ENCODE results near the gene USP35.
A peak's percentile ranks its signal among the peaks of the same experiment; 100 is the strongest.

USP35 gene

DNA sequence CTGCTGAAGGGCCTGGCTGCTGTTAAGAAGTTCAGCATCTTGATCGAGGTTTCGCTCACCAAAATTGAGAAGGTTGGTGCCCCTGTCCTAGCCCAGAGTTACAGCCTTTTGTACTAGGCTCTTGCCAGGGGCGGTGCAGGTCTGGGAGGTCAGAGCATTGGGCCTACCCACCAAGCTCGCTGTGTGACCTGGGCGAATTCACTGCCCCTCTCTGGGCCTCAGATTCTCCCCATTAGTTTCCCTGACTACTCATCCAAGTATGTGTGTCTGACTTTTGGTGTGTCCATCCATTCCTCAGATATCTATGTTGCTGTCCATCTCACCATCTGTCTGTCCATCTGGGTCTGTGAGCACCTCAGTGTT lies 10.9 kb downstream of the USP35 start:
- no peak for DNase-seq (ENCODE audit: low spot score)

DNA sequence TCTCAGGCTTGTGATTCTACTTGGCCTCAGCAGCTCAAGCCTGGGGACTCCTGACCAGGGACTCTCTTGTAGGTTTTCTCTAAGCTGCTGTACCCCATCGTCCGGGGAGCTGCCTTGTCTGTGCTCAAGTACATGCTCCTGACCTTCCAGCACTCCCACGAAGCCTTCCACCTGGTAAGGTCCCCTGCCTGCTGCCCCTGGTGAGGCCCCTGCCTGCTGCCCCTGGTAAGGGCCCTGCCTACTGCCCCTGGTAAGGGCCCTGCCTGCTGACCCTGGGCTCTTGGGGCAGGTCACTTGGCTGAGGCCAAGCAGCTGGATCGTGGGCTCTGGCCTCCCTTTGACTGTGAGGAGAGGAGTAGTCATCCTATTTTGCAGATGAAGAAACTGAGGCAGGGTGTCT lies 11.3 kb downstream of the USP35 start:
- DNase-seq (ENCODE audit: low spot score) = no peak

DNA sequence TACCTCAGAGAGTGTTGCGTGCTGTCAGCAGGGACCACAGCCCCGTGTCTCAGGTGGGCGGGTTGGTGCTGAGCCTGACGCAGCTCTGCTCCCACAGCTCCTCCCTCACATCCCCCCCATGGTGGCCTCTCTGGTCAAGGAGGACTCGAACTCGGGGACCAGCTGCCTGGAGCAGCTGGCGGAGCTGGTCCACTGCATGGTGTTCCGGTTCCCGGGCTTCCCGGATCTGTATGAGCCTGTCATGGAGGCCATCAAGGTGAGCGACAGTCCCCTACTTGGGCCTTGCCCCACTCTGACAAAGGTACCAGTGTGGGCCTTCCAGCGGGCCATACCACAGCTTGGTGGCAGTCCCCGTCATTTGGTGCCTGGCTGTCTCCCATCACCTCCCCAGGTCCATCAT lies 11.8 kb downstream of the USP35 start:
- DNase-seq (ENCODE audit: low spot score) = no peak

DNA sequence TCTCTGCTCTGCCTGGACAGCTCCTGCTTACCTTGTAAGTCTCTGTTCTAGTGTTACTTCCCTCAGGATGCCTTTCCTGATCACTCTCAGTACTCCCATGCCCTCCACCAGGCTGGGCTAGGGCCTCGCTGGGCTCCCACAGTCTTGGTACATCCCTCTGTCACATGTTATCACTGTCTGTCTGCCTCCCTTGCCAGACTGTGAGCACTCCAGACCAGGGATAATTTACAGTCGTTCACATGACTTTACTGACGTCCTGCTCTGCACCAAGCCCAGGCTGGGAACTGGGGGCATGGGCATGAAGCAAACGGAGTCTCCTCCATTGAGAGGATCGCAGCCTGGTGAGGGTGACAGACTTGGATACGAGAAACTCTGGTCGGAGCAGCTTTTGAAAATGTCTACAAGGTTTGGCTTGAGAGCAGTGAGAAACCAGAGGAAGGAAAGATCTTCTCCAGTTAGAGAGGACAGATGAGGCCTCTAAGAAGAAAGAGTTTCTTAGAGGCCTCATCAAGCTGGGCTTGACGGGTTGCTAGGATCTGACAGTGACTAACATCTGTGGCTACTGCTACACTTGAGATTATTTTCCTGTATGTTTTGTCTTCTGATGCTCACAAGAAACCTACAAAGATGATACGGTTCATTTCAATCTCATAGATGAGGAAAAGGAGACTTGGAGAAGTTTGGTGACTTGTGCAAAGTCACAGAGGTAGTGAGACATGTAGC lies 12.5 kb downstream of the USP35 start:
- no peak for DNase-seq (ENCODE audit: low spot score)

DNA sequence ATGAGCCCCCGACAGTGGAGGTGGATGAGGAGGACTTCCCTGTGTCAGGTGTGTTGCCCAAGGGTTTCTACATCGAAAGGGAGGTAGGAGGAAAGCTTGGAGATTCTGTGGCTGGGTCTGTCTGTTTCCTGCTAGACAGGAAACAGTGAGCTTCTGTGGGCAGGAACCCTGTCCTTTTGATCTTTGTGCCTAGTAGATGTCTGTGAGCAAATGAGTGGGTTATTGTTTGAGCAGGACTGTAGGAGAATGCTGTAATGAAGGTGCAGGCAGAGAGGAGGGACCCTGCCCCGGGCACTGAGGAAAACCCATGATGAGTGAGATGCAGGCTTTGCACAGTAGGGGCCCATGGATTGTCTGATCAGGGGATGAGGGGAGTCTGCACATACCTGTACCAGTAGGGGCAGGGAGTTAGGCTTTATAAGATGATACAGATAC lies 14.0 kb downstream of the USP35 start:
- peak; percentile 46 for DNase-seq (ENCODE audit: low spot score)

DNA sequence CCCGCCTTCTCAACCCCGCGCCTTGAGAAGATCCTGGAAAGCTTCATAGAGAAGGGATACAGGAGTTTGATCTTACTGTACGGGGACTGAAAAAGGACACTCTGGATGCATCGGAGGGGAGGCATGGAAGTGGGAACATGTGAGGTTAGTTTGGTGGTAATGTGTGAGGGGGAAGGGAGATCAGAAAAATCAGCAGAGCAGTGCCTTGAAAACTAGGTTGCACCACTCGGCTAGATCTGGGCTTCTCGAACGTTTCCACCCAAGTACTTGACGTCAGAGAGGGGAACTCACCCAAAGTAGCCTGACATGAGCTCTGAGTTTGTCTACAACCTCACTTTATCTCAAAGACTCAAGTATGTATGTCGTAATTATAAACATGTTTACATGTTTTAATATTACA lies 14.5 kb downstream of the USP35 start:
- DNase-seq (ENCODE audit: low spot score) = no peak

DNA sequence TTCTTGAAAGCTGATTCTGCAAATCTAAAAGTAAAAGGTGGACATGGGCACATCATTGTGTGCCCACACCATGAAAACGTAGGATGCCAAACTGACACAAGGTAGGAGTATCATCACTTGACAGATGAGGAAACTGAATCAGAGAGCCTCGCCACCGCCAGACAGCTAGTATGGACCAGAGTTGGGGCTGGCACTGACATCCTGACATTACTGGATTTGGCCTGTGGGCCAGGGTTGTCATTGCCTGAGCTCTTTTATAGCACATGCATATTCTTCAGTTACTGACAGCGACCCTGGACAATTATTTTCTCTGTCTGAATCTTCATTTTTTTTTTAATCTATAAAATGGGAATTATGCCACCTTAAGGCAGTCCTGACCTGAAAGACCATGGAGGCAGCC lies 16.5 kb downstream of the USP35 start:
- no peak for DNase-seq (ENCODE audit: low spot score)

DNA sequence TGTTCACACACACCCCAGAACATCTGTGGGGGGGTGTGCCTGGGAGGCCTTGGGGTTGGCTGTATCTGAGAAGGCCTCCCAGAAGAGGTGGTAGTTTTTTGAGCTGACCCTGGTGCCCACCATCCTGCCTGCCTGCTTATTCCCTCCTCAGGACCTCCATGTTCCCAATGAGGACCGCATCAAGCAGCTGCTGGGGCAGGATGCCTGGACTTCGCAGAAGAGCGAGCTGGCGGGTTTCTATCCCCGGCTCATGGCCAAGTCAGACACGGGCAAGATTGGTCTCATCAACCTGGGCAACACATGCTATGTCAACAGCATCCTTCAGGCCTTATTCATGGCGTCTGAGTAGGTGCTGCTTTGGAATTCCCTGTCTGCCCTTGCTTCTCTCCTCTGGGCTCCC lies 17.0 kb downstream of the USP35 start:
- DNase-seq (ENCODE audit: low spot score) = no peak

DNA sequence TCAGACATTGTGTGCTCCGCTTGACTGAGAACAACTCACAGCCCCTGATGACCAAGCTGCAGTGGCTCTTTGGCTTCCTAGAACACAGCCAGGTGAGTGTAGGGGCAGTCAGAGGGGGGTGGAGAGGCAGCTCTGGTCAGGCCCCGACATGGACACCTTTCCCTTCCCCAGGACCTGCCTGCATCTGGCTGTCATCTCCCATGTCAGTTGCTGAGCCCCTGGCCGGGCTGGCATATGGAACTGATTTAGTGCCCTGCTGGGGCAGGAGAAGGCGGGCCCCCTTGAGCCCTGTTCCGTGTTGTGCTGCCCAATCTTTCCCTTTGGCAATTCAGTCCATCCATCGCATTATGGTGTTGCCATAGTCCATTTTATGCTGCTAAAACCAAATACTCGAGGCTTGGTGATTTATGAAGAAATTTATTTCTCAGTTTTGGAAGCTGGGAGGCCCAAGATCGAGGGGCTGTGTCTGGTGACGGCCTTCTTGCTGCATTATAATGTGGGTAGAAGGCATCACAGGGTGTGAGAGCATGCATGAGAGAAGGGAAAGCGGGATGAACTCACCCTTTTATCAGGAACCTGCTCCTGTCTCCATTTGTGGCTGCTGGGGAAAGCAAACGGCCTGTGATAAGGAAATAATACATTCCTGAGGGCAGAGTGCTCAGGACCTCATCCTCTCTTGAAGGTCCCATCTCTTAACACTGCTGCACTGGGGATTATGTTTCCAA lies 19.0 kb downstream of the USP35 start:
- DNase-seq (ENCODE audit: low spot score) = no peak

DNA sequence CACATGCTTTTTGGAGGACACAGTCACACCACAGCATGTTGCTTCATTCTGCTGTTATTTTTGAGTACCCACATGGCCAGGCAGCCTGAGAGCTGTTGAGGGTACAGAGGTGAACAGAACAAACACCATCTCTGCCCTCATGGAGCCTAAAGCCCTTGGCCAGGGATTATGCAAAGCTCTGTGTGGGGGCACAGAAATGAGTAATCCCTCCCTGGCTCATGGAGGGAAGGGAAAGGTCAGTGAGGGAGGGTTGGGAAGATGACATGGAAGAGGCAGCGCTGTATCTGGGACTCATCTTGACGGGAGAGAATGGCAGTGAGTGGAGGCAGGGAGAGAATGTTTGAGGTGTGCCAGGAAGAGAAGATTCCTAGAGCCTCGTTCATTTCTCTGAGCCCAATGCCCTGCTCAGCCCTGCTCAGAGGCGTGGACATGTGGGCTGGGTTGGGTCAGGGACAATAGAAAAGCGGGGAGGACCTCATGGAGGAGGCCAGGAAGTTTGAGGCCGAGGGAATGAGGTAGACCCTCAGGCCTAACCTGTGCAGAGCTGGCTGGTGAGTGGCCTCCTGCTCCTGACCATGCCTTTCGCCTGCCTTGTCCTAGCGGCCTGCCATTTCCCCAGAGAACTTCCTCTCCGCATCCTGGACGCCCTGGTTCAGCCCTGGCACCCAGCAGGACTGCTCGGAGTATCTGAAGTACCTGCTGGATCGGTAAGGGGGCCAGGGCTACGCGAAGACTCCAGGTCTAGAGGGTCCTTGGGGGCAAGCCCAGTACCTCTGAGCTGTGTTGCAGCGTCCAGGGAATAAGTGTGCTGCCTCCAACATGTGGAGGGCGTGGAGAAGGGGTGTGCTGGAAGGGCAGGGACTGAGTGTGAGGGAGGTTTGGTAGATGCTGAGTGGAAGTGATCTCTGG lies 19.8 kb downstream of the USP35 start:
- DNase-seq (ENCODE audit: low spot score) = no peak

DNA sequence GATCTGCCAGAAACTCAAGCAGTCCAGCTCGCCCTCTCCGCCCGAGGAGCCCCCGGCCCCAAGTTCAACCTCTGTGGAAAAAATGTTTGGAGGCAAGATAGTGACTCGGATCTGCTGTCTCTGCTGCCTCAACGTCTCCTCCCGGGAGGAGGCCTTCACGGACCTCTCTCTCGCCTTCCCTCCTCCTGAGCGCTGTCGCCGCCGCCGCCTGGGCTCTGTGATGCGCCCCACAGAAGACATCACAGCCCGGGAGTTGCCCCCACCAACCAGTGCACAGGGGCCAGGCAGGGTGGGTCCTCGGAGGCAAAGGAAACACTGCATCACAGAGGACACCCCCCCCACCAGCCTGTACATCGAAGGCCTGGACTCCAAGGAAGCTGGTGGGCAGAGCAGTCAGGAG lies 20.8 kb downstream of the USP35 start:
- no peak for DNase-seq (ENCODE audit: low spot score)

DNA sequence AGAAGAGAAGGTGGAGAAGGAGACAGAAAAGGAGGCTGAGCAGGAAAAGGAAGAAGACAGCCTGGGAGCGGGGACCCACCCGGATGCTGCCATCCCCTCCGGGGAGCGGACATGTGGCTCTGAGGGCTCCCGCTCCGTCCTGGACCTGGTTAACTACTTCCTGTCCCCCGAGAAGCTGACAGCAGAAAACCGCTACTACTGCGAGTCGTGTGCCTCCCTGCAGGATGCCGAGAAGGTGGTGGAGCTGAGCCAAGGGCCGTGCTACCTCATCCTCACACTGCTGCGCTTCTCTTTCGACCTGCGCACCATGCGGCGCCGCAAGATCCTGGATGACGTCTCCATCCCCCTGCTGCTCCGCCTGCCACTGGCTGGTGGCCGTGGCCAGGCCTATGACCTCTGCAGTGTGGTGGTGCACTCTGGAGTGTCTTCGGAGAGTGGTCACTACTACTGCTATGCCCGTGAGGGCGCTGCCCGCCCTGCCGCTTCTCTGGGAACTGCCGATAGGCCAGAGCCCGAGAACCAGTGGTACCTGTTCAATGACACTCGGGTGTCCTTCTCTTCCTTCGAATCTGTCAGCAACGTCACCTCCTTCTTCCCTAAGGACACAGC lies 21.4 kb downstream of the USP35 start:
- DNase-seq (ENCODE audit: low spot score) = no peak

DNA sequence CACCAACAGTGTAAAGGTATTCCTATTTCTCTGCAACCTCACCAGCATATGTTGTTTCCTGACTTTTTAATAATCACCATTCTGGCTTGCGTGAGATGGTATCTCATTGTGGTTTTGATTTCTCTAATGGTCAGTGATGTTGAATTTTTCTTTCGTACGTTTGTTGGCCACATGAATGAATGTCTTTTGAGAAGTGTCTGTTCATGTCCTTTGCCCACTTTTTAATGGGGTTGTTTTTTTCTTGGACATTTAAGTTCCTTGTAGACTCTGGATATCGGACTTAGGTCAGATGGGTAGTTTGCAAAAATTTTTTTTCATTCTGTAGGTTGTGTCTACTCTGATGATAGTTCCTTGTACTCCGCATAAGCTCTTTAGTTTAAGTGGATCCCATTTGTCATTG lies 22.8 kb downstream of the USP35 start:
- no peak for DNase-seq (ENCODE audit: low spot score)

DNA sequence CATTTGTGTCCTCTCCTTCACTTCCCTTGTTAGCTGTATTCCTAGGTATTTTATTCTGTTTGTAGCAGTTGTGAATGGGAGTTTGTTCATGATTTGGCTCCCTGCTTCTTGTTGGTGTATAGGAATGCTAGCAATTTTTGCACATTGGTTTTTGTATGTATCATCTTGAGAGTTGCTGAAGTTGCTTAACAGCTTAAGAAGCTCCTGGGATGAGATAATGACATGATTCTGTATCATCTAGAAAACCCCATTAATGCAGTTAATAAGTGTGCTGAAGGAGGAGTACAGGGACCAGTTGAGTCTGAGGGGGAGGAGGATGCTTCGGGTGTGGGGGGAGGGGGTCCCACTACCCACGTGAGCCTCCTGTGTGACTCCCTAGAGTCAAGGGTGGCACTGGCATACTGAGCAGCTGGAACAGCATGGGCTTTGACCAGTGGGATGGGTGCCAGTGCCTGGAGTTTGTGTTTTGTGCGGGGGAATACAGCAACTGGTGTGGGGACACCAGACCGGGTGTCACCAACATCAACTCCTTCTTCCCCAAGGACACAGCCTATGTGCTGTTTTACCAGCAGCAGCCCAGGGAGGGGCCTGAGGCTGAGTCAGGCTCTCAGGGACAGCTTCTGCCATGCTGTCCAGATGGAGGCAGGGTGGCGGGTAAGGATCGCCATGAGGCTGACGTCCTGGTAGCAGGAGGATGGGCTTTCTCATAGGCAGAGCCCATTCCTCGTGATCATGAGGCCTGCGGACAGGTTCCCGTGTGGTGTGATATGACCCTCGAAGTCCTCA lies 24.1 kb downstream of the USP35 start:
- no peak for DNase-seq (ENCODE audit: low spot score)

DNA sequence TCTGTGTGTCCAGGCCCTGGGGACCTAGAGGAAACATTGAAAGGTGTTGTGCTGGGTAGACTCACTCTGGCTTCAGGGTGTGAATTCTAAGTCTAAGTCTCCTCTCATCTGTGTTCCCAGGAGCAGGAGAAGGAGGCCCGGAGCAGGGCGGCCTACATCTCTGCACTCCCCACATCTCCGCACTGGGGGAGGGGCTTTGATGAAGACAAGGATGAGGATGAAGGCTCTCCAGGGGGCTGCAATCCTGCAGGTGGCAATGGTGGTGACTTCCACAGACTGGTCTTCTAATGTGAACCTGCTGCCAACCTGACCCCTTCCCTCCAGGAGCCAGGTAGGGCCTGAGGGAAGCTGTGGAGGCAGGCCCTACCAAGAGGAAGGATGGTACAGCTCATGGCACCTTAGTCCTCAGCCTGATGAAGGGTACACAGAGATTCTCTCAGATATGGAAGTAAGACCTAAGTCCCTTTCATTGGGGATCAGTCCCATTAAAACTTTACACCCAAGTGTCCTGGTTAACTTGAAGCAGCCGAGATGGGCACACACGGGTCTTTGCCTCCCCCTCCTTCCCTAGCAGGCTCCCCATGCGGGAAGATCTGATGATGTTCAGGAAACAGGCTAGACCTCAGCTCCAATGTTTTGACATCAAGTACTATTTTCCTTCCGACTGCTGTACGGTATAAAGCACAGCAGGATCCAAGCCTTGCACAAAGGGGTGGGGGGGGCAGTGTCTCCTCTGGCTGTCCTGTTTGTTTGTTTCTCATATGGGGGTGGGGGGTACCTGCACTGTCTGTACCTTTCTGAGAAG lies 25.0 kb downstream of the USP35 start:
- no peak for DNase-seq (ENCODE audit: low spot score)

DNA sequence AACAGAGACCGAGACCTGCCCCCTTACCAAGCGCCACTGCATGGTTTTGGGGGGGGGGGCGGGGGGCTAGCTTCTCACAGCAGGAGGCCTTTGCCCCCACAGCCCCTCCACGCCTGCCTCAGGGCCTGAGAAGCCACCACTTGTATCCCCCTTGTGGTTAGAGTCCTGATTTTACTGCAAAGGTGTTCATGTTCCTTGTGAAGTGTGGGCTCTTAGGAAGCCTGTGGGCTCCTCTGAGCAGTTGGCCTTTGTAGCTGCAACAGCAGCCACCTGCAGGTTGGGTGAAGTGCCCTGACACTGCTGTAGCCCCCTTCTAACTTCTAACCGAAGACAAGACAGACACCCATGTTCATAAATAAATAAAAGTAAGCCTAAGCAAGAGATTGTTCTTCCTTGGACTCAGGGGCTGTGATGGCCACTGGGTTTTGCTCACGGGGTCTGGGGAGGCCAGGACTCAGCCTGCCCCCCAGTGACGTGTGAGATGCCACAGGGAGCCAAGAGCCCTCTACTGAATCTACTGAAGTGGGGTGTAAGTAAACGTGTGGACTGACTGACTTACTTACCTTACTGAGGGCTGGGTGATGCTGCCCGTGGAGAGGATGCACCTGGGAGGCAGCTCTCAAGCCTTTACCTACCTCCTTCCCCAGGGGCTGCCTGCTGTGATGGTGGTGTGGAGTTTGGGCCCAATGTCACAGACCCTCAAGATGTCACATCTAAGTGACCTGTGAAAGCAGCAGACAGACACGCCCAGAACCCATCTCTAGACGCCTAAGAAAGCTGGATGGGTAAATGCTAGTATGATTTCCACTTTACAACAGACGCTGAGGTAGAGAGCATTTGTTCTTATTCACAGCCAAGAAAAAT lies 25.8 kb downstream of the USP35 start:
- DNase-seq (ENCODE audit: low spot score) = no peak

DNA sequence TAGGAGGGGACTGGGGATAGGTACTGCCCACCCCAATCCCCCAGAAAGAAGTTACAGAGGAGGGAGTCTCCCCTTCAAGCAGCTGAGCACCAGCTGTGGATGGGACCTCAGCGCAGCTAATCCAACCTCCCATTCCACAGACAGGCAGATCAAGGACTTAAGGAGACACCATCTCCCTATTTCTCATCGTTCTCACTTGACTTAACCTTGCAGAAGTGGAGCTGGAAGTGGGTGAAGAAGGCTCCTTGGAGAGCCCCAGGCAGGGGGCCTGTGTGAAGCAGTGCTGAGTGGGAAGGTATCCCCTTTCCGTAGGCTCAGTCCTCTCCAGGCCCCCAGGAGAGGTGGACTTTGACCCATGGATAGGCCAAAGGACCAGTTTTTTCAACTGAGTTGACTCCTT lies 27.3 kb downstream of the USP35 start:
- no peak for DNase-seq (ENCODE audit: low spot score)

DNA sequence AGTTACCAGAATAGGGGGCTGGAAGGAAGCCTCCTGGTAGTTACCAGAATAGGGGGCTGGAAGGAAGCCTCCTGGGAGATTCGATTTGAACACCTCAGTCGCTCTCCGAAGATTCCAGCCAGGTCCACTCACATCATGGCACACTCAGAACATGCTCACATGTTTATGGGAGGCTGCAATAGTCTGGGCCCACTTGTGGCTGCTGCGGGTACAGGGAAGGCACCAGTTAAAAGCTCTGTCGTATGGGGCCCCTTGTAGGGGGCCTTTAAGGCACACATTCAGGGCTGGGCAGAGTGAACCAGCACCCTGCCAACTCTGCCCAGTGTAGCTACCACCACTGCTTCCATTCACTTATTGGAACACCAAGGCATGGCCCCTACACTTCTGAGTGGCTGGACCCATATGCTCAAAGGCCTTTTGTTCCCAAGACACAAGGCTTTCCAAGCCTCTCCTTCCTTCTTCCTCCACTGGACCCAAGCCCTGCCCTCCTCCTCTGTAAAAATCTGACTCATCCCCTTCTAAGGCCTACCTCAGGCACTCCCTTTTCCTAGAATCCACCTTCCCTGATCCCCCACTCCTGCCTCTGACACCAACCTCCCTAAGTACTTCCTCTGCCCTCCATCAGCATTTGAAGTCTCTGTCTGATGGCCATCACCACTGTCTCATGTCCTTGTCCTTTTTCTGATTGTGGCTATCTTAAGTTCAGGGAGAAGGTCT lies 28.0 kb downstream of the USP35 start:
- DNase-seq (ENCODE audit: low spot score) = no peak
